SK-N-MC (cell line): ENCODE data around the gene LHFPL5.

Experiments used
- EZH2 ChIP-seq: fragments of 200-600 bp; sonication (generic); IDR thresholded peaks from one replicate; pipeline ENCODE4 v1.6.1; 2017; ENCODE audit warnings: antibody characterized with exemption
- POLR2AphosphoS5 ChIP-seq: IDR thresholded peaks from 2 replicates; pipeline ENCODE4 v1.6.1; 2012; ENCODE audit warnings: mild to moderate bottlenecking, low read depth, low read length, borderline replicate concordance

DNA sequence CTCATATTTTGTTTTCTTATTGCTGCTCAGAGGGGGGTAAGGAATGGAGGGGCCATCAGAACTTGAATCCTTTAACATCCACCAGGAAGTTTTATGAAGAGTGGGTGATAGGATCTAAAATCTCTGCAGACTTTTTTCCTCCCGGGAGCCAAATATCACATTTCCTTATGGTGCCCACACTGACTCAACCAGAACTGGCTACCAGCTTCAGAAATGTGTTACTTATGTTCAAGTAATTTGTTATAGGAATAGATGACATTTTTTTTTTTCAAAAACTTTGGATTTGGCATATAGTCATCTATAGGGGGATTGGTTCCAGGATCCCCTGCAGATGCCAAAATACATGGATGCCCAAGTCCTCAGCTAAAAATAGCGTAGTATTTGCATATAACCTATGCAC lies 18.4 kb downstream of the LHFPL5 start:
- TF ChIP-seq EZH2 (no peak), POLR2AphosphoS5 (no peak)
